ENCODE measurements around the gene ELL. TPM values are rescaled to one million over a fixed set of nuclear protein-coding genes. Genes with fewer than 3 reads are reported as not detected.

The ELL gene
- total RNA-seq, 1 experiment from 2014 or later = 17.3 TPM

GRCh38 chr19:18513868-18514267, 8.0 kb downstream of the ELL start:
- ATAC-seq = no peak
- no peak overlapping the region for H3K27ac Mint-ChIP-seq
- TF ChIP-seq AR (CRISPR knock-in tag; IDR thresholded peaks at IDR 0.05) (no peak), NFATC4 (CRISPR knock-in tag; IDR thresholded peaks at IDR 0.05) (no peak), SMAD3 (CRISPR knock-in tag; IDR thresholded peaks at IDR 0.05; ENCODE audit: borderline replicate concordance) (no peak), TEAD1 (CRISPR knock-in tag; IDR thresholded peaks at IDR 0.05) (no peak), CREB1 (CRISPR knock-in tag; IDR thresholded peaks at IDR 0.05) (no peak), PRRX2 (CRISPR knock-in tag; IDR thresholded peaks at IDR 0.05) (no peak), ZNF512 (CRISPR knock-in tag; IDR thresholded peaks at IDR 0.05; ENCODE audit: borderline replicate concordance) (no peak), CDX4 (CRISPR knock-in tag; IDR thresholded peaks at IDR 0.05; ENCODE audit: borderline replicate concordance) (no peak), ZNF425 (CRISPR knock-in tag; conservative IDR thresholded peaks at IDR 0.05) (no peak), GRHL2 (CRISPR knock-in tag; IDR thresholded peaks at IDR 0.05; ENCODE audit: insufficient replicate concordance, severe bottlenecking) (no peak), ETV6 (CRISPR knock-in tag; IDR thresholded peaks at IDR 0.05) (no peak), ZNF219 (CRISPR knock-in tag; IDR thresholded peaks at IDR 0.05; ENCODE audit: borderline replicate concordance) (no peak), ZNF121 (CRISPR knock-in tag; IDR thresholded peaks at IDR 0.05) (no peak), MAX (CRISPR knock-in tag; IDR thresholded peaks at IDR 0.05) (no peak), IRF2 (CRISPR knock-in tag; IDR thresholded peaks at IDR 0.05; ENCODE audit: borderline replicate concordance, low read depth) (no peak), MXD4 (CRISPR knock-in tag; IDR thresholded peaks at IDR 0.05; ENCODE audit: borderline replicate concordance) (no peak), ERG (CRISPR knock-in tag; IDR thresholded peaks at IDR 0.05) (no peak), NR2C2 (CRISPR knock-in tag; IDR thresholded peaks at IDR 0.05) (no peak), MYBL2 (CRISPR knock-in tag; IDR thresholded peaks at IDR 0.05) (no peak), ZBTB43 (CRISPR knock-in tag; IDR thresholded peaks at IDR 0.05) (no peak)
- no peaks in the 10 kb centered on the region for H3K36me3 Mint-ChIP-seq
- H3K27me3 Mint-ChIP-seq (ENCODE audit: low read depth) = no peaks in the 10 kb centered on the region
- no peak for DNase-seq (ENCODE audit: low spot score)
- H3K4me3 Mint-ChIP-seq = no peak overlapping the region
- CTCF ChIA-PET = no interaction called here
- no peaks in the 10 kb centered on the region for H3K4me1 Mint-ChIP-seq
- no peaks in the 10 kb centered on the region for H3K9me3 Mint-ChIP-seq
- POLR2A ChIA-PET = interaction anchor here (0.6 kb wide), 1 partner anchor 1058 kb away, joined by 3 read pairs; no protein-coding TSS in a partner anchor
